Natural killer cell treated with Interleukin-12 subunit alpha and Interleukin-12 subunit beta and Interleukin-15 and Interleukin-18, amount 100 ng/mL, for 72 hours (primary cell): ENCODE data around the gene RASSF8. TPM values are rescaled to one million over a fixed set of nuclear protein-coding genes. Genes with fewer than 3 reads are reported as not detected.

ENCODE experiments used
- ATAC-seq, 2 donors: fragments of 150-1000 bp; cut with Tn5 transposase in 1 of 2; sonication (Bioruptor Pico), chemical (Tn5 transposase) in 1 of 2; 2 replicates each; pipeline ENCODE4 v1.10.0; 2021
- DNase-seq: peaks from one replicate; pipeline ENCODE4 v3.0.0; 2022; ENCODE audit warnings: low spot score
- H3K27ac Mint-ChIP-seq, 2 donors: 1 replicate in 1 of 2; 2 replicates in 1 of 2; pipeline ENCODE4 v1.8.0; 2022; ENCODE audit warnings: mixed read lengths in 2 of 2, mild to moderate bottlenecking in 1 of 2, moderate library complexity in 1 of 2
- H3K27me3 Mint-ChIP-seq, 2 donors: 1 replicate in 1 of 2; 2 replicates in 1 of 2; pipeline ENCODE4 v1.8.0; 2022; ENCODE audit warnings: mixed read lengths in 2 of 2
- H3K36me3 Mint-ChIP-seq: one replicate; pipeline ENCODE4 v1.8.0; 2022; ENCODE audit warnings: mixed read lengths
- H3K4me1 Mint-ChIP-seq, 2 donors: 1 replicate in 1 of 2; 2 replicates in 1 of 2; pipeline ENCODE4 v1.8.0; 2022; ENCODE audit warnings: low read depth in 2 of 2, mixed read lengths in 2 of 2, mild to moderate bottlenecking in 1 of 2
- H3K4me3 Mint-ChIP-seq: one replicate; pipeline ENCODE4 v1.8.0; 2022; ENCODE audit warnings: mixed read lengths
- H3K9me3 Mint-ChIP-seq: 2 replicates; pipeline ENCODE4 v1.8.0; 2022; ENCODE audit warnings: mixed read lengths
- total RNA-seq, 2 donors: library from RNA; stranded (reverse); gene quantifications; one replicate each; pipeline ENCODE4 v1.2.3, GENCODE V29; 2022

Gene RASSF8
- total RNA-seq, 2 donors from 2014 or later, result 3.5 to 5.7 TPM

DNA sequence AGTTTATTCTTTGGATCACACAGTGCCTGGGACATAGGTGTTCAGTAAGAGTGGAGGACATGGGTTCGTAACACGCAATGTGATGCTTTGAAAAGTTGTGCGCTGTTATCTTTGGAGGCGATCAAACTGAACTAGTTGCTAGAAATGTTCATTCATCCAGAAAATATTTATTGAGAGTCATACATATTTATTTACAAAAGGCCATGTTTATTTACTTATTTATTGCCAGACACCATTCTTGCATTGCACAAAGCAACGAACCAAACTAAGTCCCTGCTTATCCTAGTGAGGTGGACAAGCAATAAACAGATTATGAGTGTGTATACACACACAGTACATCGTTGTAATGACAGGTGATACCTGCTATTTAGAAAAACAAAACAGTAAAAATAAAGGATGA, 153.8 kb downstream of the RASSF8 start:
- DNase-seq (no peak), ATAC-seq (no peak)
- Mint-ChIP-seq H3K27ac (no peak overlapping the region), H3K36me3 (no peaks in the 10 kb centered on the region), H3K4me1 (peaks cover 6 to 12% of the 10 kb centered on the region in 2 donors), H3K9me3 (no peaks in the 10 kb centered on the region), H3K27me3 (peaks cover 31 to 66% of the 10 kb centered on the region in 2 donors), H3K4me3 (no peak overlapping the region)

DNA sequence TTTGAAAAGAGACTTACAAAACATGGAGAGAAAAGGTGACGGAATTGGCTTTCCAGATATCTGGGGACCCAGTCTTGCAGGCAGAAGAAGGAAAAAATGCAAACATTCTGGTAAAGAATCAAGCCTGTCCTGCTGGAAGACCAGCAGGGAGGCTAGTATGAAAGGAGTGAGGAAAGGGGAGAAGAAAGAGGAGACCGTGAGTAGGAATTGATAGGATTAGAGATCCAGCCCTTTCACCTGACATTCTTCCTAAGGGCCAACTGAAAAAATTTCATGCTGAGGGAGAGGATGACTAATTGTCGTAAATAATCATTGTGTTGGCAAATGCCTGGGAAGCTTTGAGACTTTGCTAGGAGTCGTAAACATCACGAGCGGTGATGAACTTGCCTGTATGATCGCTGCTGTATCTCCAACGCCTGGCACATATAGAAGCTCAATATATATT, 154.2 kb downstream of the RASSF8 start:
- ATAC-seq (no peak), DNase-seq (no peak)
- no peaks in the 10 kb centered on the region for H3K9me3 Mint-ChIP-seq
- H3K4me3 Mint-ChIP-seq, result no peak overlapping the region
- H3K27me3 Mint-ChIP-seq, result peaks cover 34 to 64% of the 10 kb centered on the region in 2 donors
- peaks cover 6 to 12% of the 10 kb centered on the region in 2 donors for H3K4me1 Mint-ChIP-seq
- no peak overlapping the region for H3K27ac Mint-ChIP-seq
- no peaks in the 10 kb centered on the region for H3K36me3 Mint-ChIP-seq

- H3K36me3 Mint-ChIP-seq, result no peaks in the 10 kb centered on the region
- peak overlapping the region; percentile 56 for H3K4me3 Mint-ChIP-seq
- H3K9me3 Mint-ChIP-seq, result no peaks in the 10 kb centered on the region
- ATAC-seq, result no peak
- H3K4me1 Mint-ChIP-seq, result peaks cover 6 to 12% of the 10 kb centered on the region in 2 donors
- no peak for DNase-seq
- H3K27me3 Mint-ChIP-seq, result peaks cover 29 to 59% of the 10 kb centered on the region in 2 donors
- H3K27ac Mint-ChIP-seq, result no peak overlapping the region
These were observed 154.7 kb downstream of the RASSF8 start for GRCh38 chr12:26113181-26113654.

DNA sequence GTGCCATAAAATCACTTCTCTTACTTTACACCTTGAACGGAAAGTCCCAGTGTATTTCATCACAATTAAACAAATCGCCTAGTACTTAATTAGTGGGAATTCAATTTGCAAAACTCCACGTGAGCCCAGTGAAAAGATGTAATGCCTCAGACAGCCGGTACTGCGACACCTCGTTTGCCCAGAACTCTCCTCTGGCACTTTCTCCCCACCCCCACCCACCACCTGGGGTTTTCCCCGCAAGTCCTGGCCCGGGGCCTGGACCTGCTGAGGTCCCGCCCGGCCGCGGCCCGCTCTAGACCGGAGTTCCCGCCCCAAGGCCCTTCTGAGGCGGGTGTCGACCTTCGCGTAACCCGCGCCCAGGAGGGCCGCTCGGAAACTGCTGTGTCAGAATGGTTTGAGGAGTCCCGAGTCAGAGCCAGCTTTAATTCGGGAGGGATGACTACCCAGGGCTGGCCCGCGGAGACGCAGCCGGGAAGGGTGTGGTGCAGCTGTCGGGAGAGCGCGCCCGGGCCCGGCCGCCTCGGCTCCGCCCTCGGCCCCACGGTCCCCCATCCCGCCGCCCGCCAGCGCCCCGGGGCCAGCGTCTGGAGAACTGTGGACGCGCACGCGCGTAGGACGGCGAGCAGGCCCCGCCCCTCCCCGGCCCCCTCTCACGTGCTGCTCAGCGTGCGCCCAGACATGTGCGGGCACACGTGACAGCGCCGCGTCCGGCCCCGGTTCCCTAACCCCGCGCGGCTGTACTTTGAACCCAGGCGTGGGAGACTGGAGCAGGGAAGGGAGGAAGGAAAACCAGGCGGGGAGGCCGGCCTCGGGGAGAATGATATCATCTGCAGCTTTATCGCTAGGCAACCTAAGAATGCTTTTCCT, 155.6 kb downstream of the RASSF8 start:
- Mint-ChIP-seq H3K9me3 (no peaks in the 10 kb centered on the region), H3K4me1 (peaks cover 6 to 12% of the 10 kb centered on the region in 2 donors), H3K27me3 (peaks cover 32 to 53% of the 10 kb centered on the region in 2 donors), H3K4me3 (peak overlapping the region; percentile 65), H3K27ac (no peak overlapping the region), H3K36me3 (no peaks in the 10 kb centered on the region)
- DNase-seq (no peak), ATAC-seq (peak; percentile 89 to 91)

DNA sequence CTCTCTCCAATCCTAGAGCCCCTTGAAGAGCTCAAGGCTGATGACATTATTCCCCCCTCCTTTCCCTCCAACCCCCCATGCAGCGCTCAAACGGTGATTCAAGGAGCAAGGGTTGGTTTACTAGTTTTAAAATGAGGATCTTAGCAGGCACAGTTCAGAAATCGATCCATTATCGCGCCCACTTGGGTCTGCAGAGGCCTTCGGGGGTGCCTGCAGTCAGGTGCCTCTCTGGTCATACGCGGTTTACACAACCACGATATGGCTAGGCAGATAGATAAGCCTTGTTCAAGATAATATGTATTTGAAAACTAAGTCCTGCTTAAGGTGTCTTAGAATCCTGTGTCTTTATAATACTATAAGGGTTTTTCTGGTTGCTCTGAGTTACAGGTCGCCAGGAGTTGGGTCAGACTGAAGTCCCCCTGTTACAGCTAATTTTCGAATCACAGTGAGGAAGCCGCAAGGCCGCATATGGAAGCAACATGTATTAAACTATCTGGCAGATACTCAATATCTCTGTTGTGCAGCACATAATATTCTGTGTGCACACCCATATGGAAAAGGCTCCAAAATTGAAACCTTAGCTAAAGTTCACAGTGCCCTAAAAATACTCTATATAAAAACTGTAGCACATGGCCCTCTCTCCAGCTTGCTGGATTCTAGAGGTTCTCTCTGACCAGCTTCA, 156.4 kb downstream of the RASSF8 start:
- H3K9me3 Mint-ChIP-seq, result no peaks in the 10 kb centered on the region
- H3K4me1 Mint-ChIP-seq, result peaks cover 6 to 12% of the 10 kb centered on the region in 2 donors
- peaks cover 34 to 53% of the 10 kb centered on the region in 2 donors for H3K27me3 Mint-ChIP-seq
- no peak overlapping the region for H3K27ac Mint-ChIP-seq
- H3K4me3 Mint-ChIP-seq, result peak overlapping the region; percentile 65
- DNase-seq (no peak), ATAC-seq (no peak)
- H3K36me3 Mint-ChIP-seq, result no peaks in the 10 kb centered on the region

- Mint-ChIP-seq H3K27me3 (peaks cover 43 to 58% of the 10 kb centered on the region in 2 donors), H3K9me3 (no peaks in the 10 kb centered on the region), H3K4me3 (no peak overlapping the region), H3K27ac (no peak overlapping the region), H3K4me1 (peaks cover 12 to 18% of the 10 kb centered on the region in 2 donors), H3K36me3 (no peaks in the 10 kb centered on the region)
- DNase-seq, result no peak
- no peak for ATAC-seq
These were observed 158.6 kb downstream of the RASSF8 start for GRCh38 chr12:26116829-26117715.

GRCh38 chr12:26118308-26118707, 159.8 kb downstream of the RASSF8 start:
- no peaks in the 10 kb centered on the region for H3K9me3 Mint-ChIP-seq
- H3K27ac Mint-ChIP-seq, result no peak overlapping the region
- DNase-seq (no peak), ATAC-seq (no peak)
- no peaks in the 10 kb centered on the region for H3K36me3 Mint-ChIP-seq
- no peak overlapping the region for H3K4me3 Mint-ChIP-seq
- H3K27me3 Mint-ChIP-seq, result peaks cover 41 to 50% of the 10 kb centered on the region in 2 donors
- peaks cover 12 to 21% of the 10 kb centered on the region in 2 donors for H3K4me1 Mint-ChIP-seq

- Mint-ChIP-seq H3K4me3 (no peak overlapping the region), H3K4me1 (peaks cover 10 to 20% of the 10 kb centered on the region in 2 donors), H3K27me3 (peaks cover 45 to 52% of the 10 kb centered on the region in 2 donors), H3K9me3 (no peaks in the 10 kb centered on the region), H3K36me3 (no peaks in the 10 kb centered on the region), H3K27ac (no peak overlapping the region)
- DNase-seq, result no peak
- no peak for ATAC-seq
These were observed 161.0 kb downstream of the RASSF8 start for GRCh38 chr12:26119391-26119989.

DNA sequence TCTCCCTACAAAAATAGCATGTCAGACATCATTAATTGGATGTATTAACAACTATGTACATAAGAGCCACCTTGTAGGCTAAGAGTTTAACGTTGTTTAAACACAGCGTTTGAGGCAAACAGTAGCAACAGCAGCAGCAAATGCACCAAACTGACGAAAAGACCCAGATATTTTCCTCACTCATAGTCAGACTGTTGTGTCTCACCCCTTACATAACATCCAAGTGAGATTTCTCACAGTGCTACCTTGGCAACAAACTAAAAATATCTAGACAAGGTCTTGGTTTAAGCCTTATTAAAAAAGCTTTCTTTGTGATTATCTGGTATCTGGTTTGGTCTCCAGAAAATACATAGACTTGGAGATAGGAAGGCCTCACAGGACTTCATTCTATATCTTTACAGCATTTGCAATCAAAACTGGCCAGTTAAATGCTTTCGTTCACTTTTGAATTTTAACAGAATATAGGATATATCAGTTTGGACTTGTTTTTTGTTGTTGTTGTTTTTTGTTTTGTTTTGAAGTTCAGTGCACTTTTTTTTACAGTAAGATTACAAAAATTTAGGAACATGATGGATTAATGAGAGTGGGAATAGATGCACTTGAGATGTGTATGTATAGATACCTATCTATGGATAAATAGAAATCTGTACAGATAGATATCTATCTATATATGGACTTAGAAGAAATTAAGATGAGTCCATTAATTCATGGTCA, 162.2 kb downstream of the RASSF8 start:
- Mint-ChIP-seq H3K27ac (no peak overlapping the region), H3K4me3 (peak overlapping the region; percentile 73), H3K36me3 (no peaks in the 10 kb centered on the region), H3K27me3 (peaks cover 54 to 63% of the 10 kb centered on the region in 2 donors), H3K4me1 (peaks cover 18 to 27% of the 10 kb centered on the region in 2 donors), H3K9me3 (no peaks in the 10 kb centered on the region)
- no peak for ATAC-seq
- no peak for DNase-seq

- H3K27ac Mint-ChIP-seq, result no peak overlapping the region
- no peaks in the 10 kb centered on the region for H3K36me3 Mint-ChIP-seq
- peaks cover 18 to 29% of the 10 kb centered on the region in 2 donors for H3K4me1 Mint-ChIP-seq
- H3K4me3 Mint-ChIP-seq, result peak overlapping the region; percentile 73
- DNase-seq (no peak), ATAC-seq (no peak)
- no peaks in the 10 kb centered on the region for H3K9me3 Mint-ChIP-seq
- peaks cover 56 to 66% of the 10 kb centered on the region in 2 donors for H3K27me3 Mint-ChIP-seq
These were observed 163.0 kb downstream of the RASSF8 start for GRCh38 chr12:26121323-26122060.

GRCh38 chr12:26122061-26122680, 163.7 kb downstream of the RASSF8 start:
- Mint-ChIP-seq H3K9me3 (no peaks in the 10 kb centered on the region), H3K4me3 (peak overlapping the region; percentile 73), H3K36me3 (no peaks in the 10 kb centered on the region), H3K4me1 (peaks cover 18 to 29% of the 10 kb centered on the region in 2 donors), H3K27me3 (peaks cover 54 to 64% of the 10 kb centered on the region in 2 donors), H3K27ac (no peak overlapping the region)
- DNase-seq (peak; percentile 71), ATAC-seq (peak; percentile 76 to 81)
